Astrocyte of the cerebellum (primary cell): ENCODE results near the gene RNPS1.
"Not testable (repeated sequence)": the region's sequence is repeated elsewhere in the genome, so short reads cannot be mapped to it uniquely, and the experiment has no call there.

ENCODE experiments used
- DNase-seq: peaks from one replicate; pipeline ENCODE4 v3.0.0-alpha.2; 2011; ENCODE audit warnings: low read depth
- H3K4me3 ChIP-seq: 2 replicates; pipeline ENCODE4 v1.5.1; 2011; ENCODE audit warnings: mild to moderate bottlenecking, low read depth, low read length, moderate library complexity
- in situ Hi-C: cut with HindIII; loops from 2 replicates; pipeline ENCODE4 v1.10.0; 2017; ENCODE audit warnings: low sequenced_read_pairs
- TF ChIP-seq, protein P1 (sequence below): IDR thresholded peaks from 2 replicates; pipeline ENCODE4 v1.5.1; 2012; ENCODE audit warnings: low read length, low read depth, moderate library complexity, mild to moderate bottlenecking; ENCODE audit errors: missing control alignments

Gene RNPS1

DNA sequence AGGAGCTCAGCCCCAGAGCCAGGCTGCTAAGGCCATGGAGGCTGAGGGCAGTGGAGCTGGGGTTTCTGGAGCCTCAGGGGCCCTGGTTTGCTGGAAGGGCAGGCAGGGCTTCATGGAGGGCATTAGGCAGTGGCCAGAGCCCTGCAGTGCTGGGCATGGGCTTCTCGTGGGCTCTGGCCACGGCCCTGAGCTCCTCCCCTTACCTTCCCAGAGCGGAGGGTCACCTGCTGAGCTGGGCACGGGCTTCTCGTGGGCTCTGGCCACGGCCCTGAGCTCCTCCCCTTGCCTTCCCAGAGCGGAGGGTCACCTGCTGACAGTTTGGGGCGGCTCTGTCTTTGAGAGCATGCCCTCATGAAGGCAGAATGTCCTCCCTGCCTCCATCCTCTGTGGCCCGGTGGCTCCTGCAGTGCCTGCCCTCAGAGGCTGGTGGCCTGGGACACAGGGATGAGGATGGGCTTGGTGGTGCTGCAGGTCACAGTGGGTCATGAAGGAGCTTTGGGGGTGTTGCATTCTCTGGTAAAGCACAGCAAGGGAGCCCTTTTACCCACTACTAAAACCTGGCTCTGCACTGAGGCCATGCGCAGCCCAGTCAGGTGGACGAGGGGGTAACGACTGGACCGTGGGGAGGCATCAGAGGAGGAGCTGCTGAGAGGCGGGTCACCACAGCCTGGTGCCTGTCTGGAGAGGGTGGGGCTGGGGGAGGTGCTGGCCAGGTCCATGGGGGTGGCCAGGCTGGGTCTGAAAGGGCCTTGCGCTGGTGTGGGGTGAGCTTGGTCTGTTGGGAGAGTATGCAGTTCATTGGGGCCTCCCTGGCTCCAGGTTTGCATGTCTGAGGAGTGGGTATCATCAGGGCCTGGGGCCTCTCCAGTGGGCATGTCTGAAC is 2.9 kb upstream of the RNPS1 start:
- no peak for DNase-seq
- TF ChIP-seq, protein P1, sequence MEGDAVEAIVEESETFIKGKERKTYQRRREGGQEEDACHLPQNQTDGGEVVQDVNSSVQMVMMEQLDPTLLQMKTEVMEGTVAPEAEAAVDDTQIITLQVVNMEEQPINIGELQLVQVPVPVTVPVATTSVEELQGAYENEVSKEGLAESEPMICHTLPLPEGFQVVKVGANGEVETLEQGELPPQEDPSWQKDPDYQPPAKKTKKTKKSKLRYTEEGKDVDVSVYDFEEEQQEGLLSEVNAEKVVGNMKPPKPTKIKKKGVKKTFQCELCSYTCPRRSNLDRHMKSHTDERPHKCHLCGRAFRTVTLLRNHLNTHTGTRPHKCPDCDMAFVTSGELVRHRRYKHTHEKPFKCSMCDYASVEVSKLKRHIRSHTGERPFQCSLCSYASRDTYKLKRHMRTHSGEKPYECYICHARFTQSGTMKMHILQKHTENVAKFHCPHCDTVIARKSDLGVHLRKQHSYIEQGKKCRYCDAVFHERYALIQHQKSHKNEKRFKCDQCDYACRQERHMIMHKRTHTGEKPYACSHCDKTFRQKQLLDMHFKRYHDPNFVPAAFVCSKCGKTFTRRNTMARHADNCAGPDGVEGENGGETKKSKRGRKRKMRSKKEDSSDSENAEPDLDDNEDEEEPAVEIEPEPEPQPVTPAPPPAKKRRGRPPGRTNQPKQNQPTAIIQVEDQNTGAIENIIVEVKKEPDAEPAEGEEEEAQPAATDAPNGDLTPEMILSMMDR: no peak
- no peak overlapping the region for H3K4me3 ChIP-seq
- in situ Hi-C loops: loop anchor here (10.0 kb wide), 1 partner anchor 64 kb away; no protein-coding TSS in a partner anchor

DNA sequence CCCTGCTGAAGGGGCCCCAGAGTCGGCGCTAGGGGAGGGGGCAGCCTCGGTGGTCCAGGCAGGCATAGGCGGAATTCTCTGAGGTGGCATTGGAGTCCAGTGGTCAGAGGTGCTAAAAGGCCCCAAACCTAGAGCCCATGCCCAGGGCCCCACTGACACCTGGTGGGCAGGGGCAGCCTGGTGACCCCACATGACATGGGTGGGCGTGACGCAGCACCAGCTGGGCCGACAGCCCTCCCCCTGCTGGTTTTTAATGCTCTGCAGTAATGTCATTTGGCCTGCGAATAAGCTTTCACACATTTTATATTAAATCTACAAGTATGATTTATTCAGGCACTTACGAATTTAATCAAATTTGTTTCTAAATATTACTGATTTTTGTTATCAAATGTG is 2.1 kb upstream of the RNPS1 start:
- in situ Hi-C loops: loop anchor here (10.0 kb wide), 1 partner anchor 65 kb away; no protein-coding TSS in a partner anchor
- no peak overlapping the region for H3K4me3 ChIP-seq
- TF ChIP-seq, protein P1: no peak
- no peak for DNase-seq

DNA sequence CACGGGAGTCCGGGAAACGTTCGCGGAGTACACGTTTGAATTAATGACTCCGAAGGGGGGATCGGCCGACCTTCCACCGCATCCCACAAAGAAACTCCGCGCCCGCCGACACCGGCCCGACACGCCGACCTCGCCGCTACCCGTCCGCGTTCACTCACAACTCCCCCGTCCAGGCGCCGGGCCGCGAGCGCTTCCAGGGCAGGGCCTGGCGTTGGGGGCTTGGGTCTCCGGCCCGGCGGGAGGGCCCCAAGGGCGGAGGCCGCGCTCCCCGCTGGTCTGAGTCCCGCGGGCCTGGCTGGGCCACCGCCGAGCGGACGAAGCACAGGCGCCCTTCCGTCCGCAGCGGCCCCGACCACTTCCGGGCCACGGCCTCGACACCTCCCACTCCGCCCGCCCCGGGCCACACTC is 417 bp downstream of the RNPS1 start:
- peak overlapping the region; percentile 84 for H3K4me3 ChIP-seq
- DNase-seq, in situ Hi-C loops: not testable (repeated sequence)

DNA sequence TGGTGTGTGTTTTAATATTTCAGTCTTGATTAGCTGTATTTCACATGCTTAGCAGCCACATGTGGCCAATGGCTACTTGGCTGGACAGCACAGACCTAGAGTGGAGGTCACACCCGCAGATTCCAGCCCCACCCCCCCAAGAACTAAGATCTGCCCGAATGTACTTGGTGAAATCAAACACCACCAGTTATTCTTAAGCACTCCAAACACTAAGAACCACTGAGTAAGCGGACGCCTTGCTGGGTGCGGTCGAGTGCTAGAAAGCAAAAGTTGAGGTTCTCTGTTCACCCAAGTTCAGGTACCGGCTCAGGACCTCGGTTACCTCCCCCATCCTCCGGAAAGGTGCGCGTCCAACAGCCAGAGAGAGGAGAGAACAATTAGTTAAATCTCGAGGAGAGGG is 1.0 kb downstream of the RNPS1 start:
- in situ Hi-C loops: not testable (repeated sequence)
- H3K4me3 ChIP-seq: peak overlapping the region; percentile 84
- peak; percentile 6 for DNase-seq

DNA sequence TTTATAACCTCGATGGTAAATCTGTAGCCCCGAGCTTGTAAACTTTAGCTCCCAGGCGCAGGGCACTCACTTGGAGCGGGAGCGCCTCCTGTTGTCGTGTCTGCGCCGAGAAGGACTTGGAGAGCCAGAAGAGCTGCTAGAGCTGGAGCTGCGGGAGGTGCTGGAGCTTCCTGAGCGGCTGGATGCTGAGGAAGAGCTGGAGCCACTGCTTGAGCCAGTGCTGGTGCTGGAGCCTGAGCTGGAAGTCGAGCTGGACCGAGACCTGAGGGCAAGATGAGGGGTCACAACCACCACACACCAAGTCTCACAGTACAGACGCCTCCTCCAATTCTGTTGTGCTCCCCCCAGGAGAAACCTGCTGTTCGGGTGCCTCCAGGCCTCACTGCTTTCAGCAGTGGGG is 4.9 kb downstream of the RNPS1 start:
- H3K4me3 ChIP-seq, DNase-seq, in situ Hi-C loops: not testable (repeated sequence)

DNA sequence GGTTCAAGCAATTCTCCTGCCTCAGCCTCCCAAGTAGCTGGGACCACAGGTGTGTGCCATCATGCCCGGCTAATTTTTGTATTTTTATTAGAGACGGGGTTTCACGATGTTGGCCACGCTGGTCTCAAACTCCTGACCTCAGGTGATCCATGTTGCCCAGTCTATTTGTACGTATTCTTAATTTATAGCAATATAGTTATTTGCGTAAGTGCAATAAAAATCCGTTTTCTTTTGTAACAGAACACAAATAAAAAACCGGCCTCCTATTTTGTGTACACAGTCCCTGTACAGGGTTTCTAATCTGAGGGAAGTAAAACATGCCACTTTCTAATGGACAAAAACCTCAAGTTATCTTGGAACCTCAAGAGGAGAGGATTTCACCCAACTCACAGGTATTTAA is 7.7 kb downstream of the RNPS1 start:
- no peak for DNase-seq
- TF ChIP-seq, protein P1: no peak
- H3K4me3 ChIP-seq: no peak overlapping the region
- in situ Hi-C loops: no loop called here

DNA sequence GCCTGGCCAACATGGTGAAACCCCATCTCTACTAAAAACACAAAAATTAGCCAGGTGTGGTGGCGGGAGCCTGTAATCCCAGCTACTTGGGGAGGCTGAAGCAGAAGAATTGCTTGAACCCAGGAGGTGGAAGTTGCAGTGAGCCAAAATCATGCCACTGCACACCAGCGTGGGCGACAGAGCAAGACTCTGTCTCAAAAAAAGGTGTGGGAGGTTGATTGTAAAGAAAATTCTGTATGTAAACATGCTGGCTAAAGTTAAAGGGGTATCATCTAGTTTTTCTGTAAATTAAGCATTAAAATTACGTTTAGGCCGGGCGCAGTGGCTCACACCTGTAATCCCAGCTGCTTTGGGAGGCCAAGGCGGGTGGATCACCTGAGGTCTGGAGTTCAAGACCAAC is 9.4 kb downstream of the RNPS1 start:
- DNase-seq, in situ Hi-C loops, H3K4me3 ChIP-seq: not testable (repeated sequence)

DNA sequence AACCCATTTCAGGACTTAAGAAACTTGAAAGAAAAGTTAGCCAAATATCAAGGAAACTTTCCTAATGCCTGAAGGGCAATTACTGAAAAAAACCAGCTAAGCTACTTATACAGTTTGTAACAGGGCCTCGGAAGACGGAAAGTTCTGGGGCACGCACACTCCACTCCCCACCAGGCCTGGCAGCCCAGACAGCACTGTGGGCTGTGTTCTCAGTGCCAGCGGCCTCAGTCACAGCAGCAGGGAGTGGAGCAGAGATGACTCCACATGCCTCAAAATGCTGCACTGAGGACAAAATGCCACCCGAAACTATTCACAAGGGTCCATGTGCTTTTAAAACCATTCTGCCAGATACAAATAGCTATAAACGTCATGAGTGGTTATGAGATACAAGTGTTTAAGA is 10.2 kb downstream of the RNPS1 start:
- H3K4me3 ChIP-seq: no peak overlapping the region
- in situ Hi-C loops: no loop called here
- DNase-seq: no peak
- TF ChIP-seq, protein P1: no peak
